Glutamatergic neuron (in vitro differentiated cells): Measurements from ENCODE around the gene TTC1. TPM values are rescaled to one million over a fixed set of nuclear protein-coding genes. Genes with fewer than 3 reads are reported as not detected.
"Not testable (repeated sequence)": the region's sequence is repeated elsewhere in the genome, so short reads cannot be mapped to it uniquely, and the experiment has no call there.

Source experiments
- DNase-seq: peaks from one replicate; pipeline ENCODE4 v3.0.0; 2022
- H3K27ac Mint-ChIP-seq: one replicate; pipeline ENCODE4 v1.8.0; 2020; ENCODE audit warnings: mild to moderate bottlenecking, mixed read lengths, inconsistent platforms; ENCODE audit not compliant: unreplicated experiment
- H3K27me3 Mint-ChIP-seq: one replicate; pipeline ENCODE4 v1.8.0; 2020; ENCODE audit warnings: mild to moderate bottlenecking, moderate library complexity, mixed read lengths, inconsistent platforms; ENCODE audit not compliant: unreplicated experiment
- H3K36me3 Mint-ChIP-seq: one replicate; pipeline ENCODE4 v1.8.0; 2020; ENCODE audit warnings: mild to moderate bottlenecking, mixed read lengths, inconsistent platforms; ENCODE audit not compliant: unreplicated experiment
- H3K4me1 Mint-ChIP-seq: one replicate; pipeline ENCODE4 v1.8.0; 2020; ENCODE audit warnings: mild to moderate bottlenecking, low read depth, mixed read lengths, inconsistent platforms; ENCODE audit not compliant: unreplicated experiment
- H3K4me3 Mint-ChIP-seq: one replicate; pipeline ENCODE4 v1.8.0; 2020; ENCODE audit warnings: mild to moderate bottlenecking, mixed read lengths, inconsistent platforms; ENCODE audit not compliant: unreplicated experiment
- H3K9me3 Mint-ChIP-seq: one replicate; pipeline ENCODE4 v1.8.0; 2020; ENCODE audit warnings: mild to moderate bottlenecking, moderate library complexity, mixed read lengths, inconsistent platforms; ENCODE audit not compliant: unreplicated experiment
- total RNA-seq: library from RNA; stranded (reverse); fragmentation: NEBNext Ultra II Directional; extraction: Animal tissue kit (Norgen Biotek cat#: 25700); gene quantifications from one replicate; pipeline ENCODE4 v1.2.1, GENCODE V29; 2021; ENCODE audit not compliant: unreplicated experiment
- TF ChIP-seq, protein P1 (sequence below): fragments of 200-600 bp; sonication (generic); IDR thresholded peaks from one replicate; pipeline ENCODE4 v1.5.0; 2021; ENCODE audit not compliant: partially characterized antibody, unreplicated experiment

Gene TTC1
- total RNA-seq, 1 donor from 2014 or later, result 41.0 TPM

DNA sequence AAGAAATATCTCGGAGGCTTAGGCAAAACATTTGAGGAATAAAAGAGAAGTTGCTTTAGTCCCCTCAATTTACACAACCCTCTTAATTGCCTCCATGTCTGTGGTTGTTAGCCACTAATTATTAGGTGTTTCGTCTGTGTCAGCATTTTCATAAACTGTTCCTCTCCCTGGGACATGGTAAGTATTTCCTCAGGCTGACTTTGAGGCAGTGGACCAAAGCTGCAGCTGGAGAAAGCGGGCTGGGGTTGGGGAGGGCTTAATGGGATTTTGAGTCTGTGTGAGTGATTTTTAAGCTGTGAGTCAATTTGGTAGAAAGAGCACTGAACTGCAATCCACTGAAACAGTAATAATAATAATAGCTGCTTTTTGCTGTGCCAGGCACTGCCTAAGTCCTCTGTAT is 13.0 kb upstream of the TTC1 start:
- Mint-ChIP-seq H3K4me3 (no peak overlapping the region), H3K4me1 (no peaks in the 10 kb centered on the region), H3K27me3 (no peaks in the 10 kb centered on the region), H3K27ac (no peak overlapping the region), H3K9me3 (peaks cover 1% of the 10 kb centered on the region), H3K36me3 (peaks cover 6% of the 10 kb centered on the region)
- TF ChIP-seq, protein P1, sequence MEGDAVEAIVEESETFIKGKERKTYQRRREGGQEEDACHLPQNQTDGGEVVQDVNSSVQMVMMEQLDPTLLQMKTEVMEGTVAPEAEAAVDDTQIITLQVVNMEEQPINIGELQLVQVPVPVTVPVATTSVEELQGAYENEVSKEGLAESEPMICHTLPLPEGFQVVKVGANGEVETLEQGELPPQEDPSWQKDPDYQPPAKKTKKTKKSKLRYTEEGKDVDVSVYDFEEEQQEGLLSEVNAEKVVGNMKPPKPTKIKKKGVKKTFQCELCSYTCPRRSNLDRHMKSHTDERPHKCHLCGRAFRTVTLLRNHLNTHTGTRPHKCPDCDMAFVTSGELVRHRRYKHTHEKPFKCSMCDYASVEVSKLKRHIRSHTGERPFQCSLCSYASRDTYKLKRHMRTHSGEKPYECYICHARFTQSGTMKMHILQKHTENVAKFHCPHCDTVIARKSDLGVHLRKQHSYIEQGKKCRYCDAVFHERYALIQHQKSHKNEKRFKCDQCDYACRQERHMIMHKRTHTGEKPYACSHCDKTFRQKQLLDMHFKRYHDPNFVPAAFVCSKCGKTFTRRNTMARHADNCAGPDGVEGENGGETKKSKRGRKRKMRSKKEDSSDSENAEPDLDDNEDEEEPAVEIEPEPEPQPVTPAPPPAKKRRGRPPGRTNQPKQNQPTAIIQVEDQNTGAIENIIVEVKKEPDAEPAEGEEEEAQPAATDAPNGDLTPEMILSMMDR, result no peak
- no peak for DNase-seq

DNA sequence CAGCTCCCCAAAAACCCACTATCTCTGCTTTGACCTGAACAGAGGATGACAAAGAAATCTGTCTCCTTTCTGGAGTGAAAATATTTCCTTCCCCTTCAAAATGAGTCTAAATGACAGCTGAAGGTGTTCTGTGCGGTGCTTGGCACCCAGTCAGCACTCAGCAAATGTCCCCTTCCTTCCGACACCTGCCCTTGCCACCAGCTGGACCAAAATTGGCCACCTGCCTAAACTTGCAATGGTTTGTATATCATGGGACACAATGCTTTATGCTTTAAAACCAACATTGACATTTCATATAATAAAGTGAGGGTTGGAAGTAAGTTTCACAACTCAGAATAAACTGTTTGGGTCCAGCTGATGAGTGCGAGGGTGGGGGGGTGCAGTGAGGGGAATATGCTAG is 7.5 kb upstream of the TTC1 start:
- TF ChIP-seq, protein P1, result no peak
- Mint-ChIP-seq H3K9me3 (no peaks in the 10 kb centered on the region), H3K4me3 (no peak overlapping the region), H3K36me3 (no peaks in the 10 kb centered on the region), H3K27me3 (peaks cover 3% of the 10 kb centered on the region), H3K4me1 (no peaks in the 10 kb centered on the region), H3K27ac (no peak overlapping the region)
- no peak for DNase-seq

DNA sequence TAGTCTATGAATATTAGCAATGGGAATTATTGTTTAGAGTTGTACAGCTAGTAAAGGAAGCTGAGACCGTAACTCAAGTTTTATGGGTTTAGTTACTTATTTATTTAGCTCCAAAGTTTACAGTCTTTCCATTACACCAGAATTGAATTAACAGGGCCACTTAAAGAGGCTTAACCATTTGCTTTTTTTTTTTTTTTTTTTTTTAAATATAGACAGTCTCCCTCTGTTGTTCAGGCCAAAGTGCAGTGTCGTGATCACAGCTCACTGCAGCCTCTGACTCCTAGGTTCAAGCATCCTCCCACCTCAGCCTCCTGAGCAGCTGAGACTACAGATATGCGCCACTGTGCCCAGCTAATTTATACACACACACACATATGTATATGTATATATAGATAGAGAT is 1.4 kb upstream of the TTC1 start:
- peaks cover 2% of the 10 kb centered on the region for H3K27me3 Mint-ChIP-seq
- H3K27ac Mint-ChIP-seq, result no peak overlapping the region
- H3K4me1 Mint-ChIP-seq, result peaks cover 11% of the 10 kb centered on the region
- H3K9me3 Mint-ChIP-seq, result peaks cover 4% of the 10 kb centered on the region
- H3K4me3 Mint-ChIP-seq, result no peak overlapping the region
- DNase-seq, result no peak
- no peaks in the 10 kb centered on the region for H3K36me3 Mint-ChIP-seq
- TF ChIP-seq, protein P1, result no peak

DNA sequence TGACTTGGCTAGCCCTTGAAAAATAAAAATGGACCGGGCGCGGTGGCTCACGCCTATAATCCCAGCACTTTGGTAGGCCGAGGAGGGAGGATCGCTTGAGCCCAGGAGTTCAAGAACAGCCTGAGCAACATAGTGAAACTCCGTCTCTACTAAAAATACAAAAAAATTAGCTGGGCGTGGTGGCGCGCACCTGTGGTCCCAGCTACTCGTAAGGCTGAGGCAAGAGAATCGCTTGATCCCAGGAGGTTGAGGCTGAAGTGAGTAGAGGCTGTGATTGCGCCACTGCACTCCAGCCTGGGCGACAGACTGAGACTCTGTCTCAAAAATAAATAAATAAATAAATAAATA is 436 bp upstream of the TTC1 start:
- not testable (repeated sequence) for DNase-seq, H3K27me3 Mint-ChIP-seq

DNA sequence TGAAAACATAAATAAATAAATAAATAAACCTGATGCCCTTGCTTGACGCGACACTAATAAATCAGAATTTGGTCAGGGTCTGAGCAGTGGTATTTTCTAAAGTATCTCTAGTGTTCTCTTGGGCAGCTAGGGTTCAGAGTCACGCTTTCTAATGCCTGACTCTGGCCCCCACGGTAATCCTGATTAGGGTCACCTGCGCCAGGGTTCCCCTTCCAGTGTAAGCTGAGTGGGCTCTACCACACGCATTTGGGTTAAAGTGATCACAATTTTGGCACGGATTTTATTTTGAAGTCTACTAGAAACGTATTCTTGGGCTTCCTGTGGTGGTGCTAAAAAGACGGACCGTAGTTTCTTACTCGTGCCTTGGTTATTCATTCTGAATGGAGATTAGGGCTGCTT is 651 bp downstream of the TTC1 start:
- peak overlapping the region; percentile 96 for H3K4me3 Mint-ChIP-seq
- no peaks in the 10 kb centered on the region for H3K36me3 Mint-ChIP-seq
- TF ChIP-seq, protein P1, result no peak
- H3K9me3 Mint-ChIP-seq, result peaks cover 4% of the 10 kb centered on the region
- peaks cover 11% of the 10 kb centered on the region for H3K4me1 Mint-ChIP-seq
- DNase-seq, result no peak
- peaks cover 2% of the 10 kb centered on the region for H3K27me3 Mint-ChIP-seq
- H3K27ac Mint-ChIP-seq, result peak overlapping the region; percentile 88

More for the DNA sequence above, 436 bp upstream of the TTC1 start:
- H3K9me3 Mint-ChIP-seq, H3K4me3 Mint-ChIP-seq, H3K36me3 Mint-ChIP-seq: not testable (repeated sequence)
- peak overlapping the region; percentile 48 for H3K27ac Mint-ChIP-seq
- peaks cover 11% of the 10 kb centered on the region for H3K4me1 Mint-ChIP-seq

DNA sequence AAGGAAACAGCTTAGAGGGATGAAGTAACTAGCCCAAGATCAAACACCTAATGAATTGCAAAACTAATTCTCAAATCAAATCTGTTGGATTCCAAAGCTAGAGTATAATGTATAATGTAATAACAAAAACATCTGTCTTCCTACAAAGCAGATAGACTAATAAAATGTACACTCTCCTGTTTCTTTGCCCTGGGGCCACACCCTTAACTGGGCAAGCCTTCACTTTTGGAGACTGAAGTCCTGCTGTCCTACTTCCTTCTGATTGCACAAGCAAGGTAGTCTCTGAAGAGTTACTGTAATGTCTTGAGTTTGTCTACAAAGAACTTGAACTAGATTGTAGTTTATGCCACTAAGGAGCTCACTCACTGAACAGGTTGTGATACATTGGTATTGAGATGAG is 2.5 kb downstream of the TTC1 start:
- Mint-ChIP-seq H3K36me3 (no peaks in the 10 kb centered on the region), H3K4me3 (no peak overlapping the region), H3K27me3 (peaks cover 2% of the 10 kb centered on the region), H3K27ac (no peak overlapping the region), H3K4me1 (peaks cover 11% of the 10 kb centered on the region), H3K9me3 (peaks cover 4% of the 10 kb centered on the region)
- TF ChIP-seq, protein P1, result no peak
- DNase-seq, result no peak

DNA sequence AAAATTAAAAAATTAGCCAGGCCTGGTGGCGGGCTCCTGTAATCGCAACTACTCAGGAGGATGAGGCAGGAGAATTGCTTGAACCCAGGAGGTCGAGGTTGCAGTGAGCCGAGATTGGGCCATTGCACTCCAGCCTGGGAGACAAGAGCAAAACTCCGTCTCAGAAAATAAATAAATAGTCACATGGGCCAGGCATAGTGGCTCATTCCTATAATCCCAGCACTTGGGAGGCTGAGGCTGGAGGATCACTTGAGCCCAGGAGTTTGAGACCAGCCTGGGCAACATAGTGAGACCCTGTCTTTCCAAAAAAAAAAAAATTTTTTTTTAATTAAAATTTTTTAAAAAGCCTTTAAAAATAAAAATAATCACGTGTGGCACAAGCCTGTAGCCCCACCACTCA is 5.3 kb downstream of the TTC1 start:
- not testable (repeated sequence) for H3K4me3 Mint-ChIP-seq, H3K9me3 Mint-ChIP-seq, H3K27me3 Mint-ChIP-seq

More for the DNA sequence above, 5.3 kb downstream of the TTC1 start:
- H3K36me3 Mint-ChIP-seq, DNase-seq, H3K27ac Mint-ChIP-seq: not testable (repeated sequence)
- peaks cover 11% of the 10 kb centered on the region for H3K4me1 Mint-ChIP-seq
